ENCODE results near the gene SHQ1. TPM values are rescaled to one million over a fixed set of nuclear protein-coding genes. Genes with fewer than 3 reads are reported as not detected.
A peak's percentile ranks its signal among the peaks of the same experiment; 100 is the strongest.

SHQ1 gene
- total and polyA plus RNA-seq, 7 donors: 7.9 to 17.4 (median 9.6) TPM

- Histone ChIP-seq H3K9me3 (no peaks in the 10 kb centered on the region), H3K4me1 (peaks cover 0 to 5% (median 0%) of the 10 kb centered on the region in 4 donors), H3K4me3 (no peak overlapping the region), H3K27ac (no peak overlapping the region), H3K36me3 (peaks cover 0 to 18% (median 0%) of the 10 kb centered on the region in 4 donors), H3K27me3 (no peaks in the 10 kb centered on the region)
- intact Hi-C loops (cut with DNase I): no loop called here
- DNase-seq: no peak
- TF ChIP-seq, protein P1, sequence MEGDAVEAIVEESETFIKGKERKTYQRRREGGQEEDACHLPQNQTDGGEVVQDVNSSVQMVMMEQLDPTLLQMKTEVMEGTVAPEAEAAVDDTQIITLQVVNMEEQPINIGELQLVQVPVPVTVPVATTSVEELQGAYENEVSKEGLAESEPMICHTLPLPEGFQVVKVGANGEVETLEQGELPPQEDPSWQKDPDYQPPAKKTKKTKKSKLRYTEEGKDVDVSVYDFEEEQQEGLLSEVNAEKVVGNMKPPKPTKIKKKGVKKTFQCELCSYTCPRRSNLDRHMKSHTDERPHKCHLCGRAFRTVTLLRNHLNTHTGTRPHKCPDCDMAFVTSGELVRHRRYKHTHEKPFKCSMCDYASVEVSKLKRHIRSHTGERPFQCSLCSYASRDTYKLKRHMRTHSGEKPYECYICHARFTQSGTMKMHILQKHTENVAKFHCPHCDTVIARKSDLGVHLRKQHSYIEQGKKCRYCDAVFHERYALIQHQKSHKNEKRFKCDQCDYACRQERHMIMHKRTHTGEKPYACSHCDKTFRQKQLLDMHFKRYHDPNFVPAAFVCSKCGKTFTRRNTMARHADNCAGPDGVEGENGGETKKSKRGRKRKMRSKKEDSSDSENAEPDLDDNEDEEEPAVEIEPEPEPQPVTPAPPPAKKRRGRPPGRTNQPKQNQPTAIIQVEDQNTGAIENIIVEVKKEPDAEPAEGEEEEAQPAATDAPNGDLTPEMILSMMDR (IDR thresholded peaks at IDR 0.05): no peak
- TF ChIP-seq POLR2AphosphoS5 (IDR thresholded peaks at IDR 0.05): no peak
- no peak for TF ChIP-seq EP300 (IDR thresholded peaks at IDR 0.05)
- TF ChIP-seq POLR2A (IDR thresholded peaks at IDR 0.05): no peak
Measured at GRCh38 chr3:72829701-72830100, 18.5 kb downstream of the SHQ1 start.

DNA sequence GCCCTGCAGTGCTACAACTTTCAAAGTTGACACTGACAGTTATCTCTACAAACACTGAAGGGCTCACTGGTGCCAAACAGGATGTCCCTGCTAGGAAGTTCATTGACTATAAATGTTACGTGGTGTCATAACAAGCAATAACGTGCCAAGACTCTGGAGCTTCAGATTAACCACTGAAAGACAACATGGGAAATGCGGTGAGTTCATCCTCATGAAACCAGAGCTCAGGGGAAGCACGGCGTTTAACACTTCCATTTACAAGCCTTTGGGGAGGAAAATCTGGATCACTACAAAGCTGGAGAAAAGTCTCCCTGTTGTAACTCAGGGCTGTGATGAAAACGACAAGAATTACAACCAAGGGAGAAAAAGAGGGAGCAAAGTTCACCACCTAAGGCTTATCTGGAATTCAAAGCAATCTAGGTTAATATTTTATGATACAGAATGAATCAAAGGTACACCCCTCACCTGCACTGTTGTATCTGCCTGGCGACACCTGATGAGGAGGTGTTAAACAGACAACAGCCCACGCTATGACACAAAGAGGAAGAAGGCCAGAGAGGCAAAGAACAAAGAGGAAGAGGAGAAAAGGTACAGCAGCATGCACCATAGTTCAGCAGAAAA, 27.0 kb downstream of the SHQ1 start:
- Histone ChIP-seq H3K9me3 (no peaks in the 10 kb centered on the region), H3K27me3 (no peaks in the 10 kb centered on the region), H3K36me3 (peaks cover 0 to 10% (median 2%) of the 10 kb centered on the region in 4 donors), H3K27ac (no peak overlapping the region), H3K4me3 (no peak overlapping the region), H3K4me1 (peaks cover 0 to 32% (median 28%) of the 10 kb centered on the region in 4 donors)
- WGBS, 2 donors: 4 to 20% methylated on average over 8 of the region's 8 CpGs
- DNase-seq: peak; percentile 63
- TF ChIP-seq, protein P1 (IDR thresholded peaks at IDR 0.05): no peak
- TF ChIP-seq POLR2A (IDR thresholded peaks at IDR 0.05) (no peak), EP300 (IDR thresholded peaks at IDR 0.05) (no peak), POLR2AphosphoS5 (IDR thresholded peaks at IDR 0.05) (peak in 1 of 4 donors; percentile 37)
- intact Hi-C loops (cut with DNase I): loop anchor here (1.0 to 5.0 kb wide), 4 partner anchors 159 to 1089 kb away; no protein-coding TSS in a partner anchor

GRCh38 chr3:72820415-72820814, 27.8 kb downstream of the SHQ1 start:
- DNase-seq: no peak
- no peak overlapping the region for H3K4me3 ChIP-seq
- no peaks in the 10 kb centered on the region for H3K9me3 ChIP-seq
- peak overlapping the region in 1 of 4 donors; percentile 8 for H3K27ac ChIP-seq
- no peaks in the 10 kb centered on the region for H3K27me3 ChIP-seq
- intact Hi-C loops (cut with DNase I): loop anchor here (2.0 to 5.0 kb wide), 3 partner anchors 158 to 1088 kb away; no protein-coding TSS in a partner anchor
- TF ChIP-seq EP300 (IDR thresholded peaks at IDR 0.05): no peak
- TF ChIP-seq, protein P1 (IDR thresholded peaks at IDR 0.05): no peak
- peak in 2 of 4 donors; percentile 19 to 27 for TF ChIP-seq POLR2AphosphoS5 (IDR thresholded peaks at IDR 0.05)
- peaks cover 0 to 32% (median 28%) of the 10 kb centered on the region in 4 donors for H3K4me1 ChIP-seq
- H3K36me3 ChIP-seq: peaks cover 0 to 10% (median 2%) of the 10 kb centered on the region in 4 donors

- peaks cover 0 to 5% (median 2%) of the 10 kb centered on the region in 4 donors for H3K36me3 ChIP-seq
- H3K4me3 ChIP-seq: no peak overlapping the region
- intact Hi-C loops (cut with DNase I): loop anchor here (5.0 kb wide), 1 partner anchor 372 kb away; the partner anchor contains the start of gene RYBP
- TF ChIP-seq EP300 (IDR thresholded peaks at IDR 0.05) (no peak), POLR2AphosphoS5 (IDR thresholded peaks at IDR 0.05) (peak in 1 of 4 donors; percentile 17), POLR2A (IDR thresholded peaks at IDR 0.05) (no peak)
- TF ChIP-seq, protein P1 (IDR thresholded peaks at IDR 0.05): no peak
- no peaks in the 10 kb centered on the region for H3K9me3 ChIP-seq
- WGBS, 2 donors: 86 to 95% methylated on average over 1 of the region's 1 CpG
- peaks cover 0 to 32% (median 28%) of the 10 kb centered on the region in 4 donors for H3K4me1 ChIP-seq
- H3K27ac ChIP-seq: peak overlapping the region in 1 of 4 donors; percentile 1
- no peaks in the 10 kb centered on the region for H3K27me3 ChIP-seq
- DNase-seq: no peak
Measured at GRCh38 chr3:72818905-72819304, 29.3 kb downstream of the SHQ1 start.

Measured in sigmoid colon (tissue), 7 donors.